GM19351 (cell line): ENCODE results near the gene RETREG3.
"Not testable (repeated sequence)": the region's sequence is repeated elsewhere in the genome, so short reads cannot be mapped to it uniquely, and the experiment has no call there.

ENCODE experiments used
- ATAC-seq: cut with Tn5 transposase; IDR thresholded peaks from one replicate; pipeline ENCODE4 v1.9.1; 2021; ENCODE audit warnings: mild to moderate bottlenecking, moderate library complexity; ENCODE audit not compliant: unreplicated experiment

RETREG3 gene

DNA sequence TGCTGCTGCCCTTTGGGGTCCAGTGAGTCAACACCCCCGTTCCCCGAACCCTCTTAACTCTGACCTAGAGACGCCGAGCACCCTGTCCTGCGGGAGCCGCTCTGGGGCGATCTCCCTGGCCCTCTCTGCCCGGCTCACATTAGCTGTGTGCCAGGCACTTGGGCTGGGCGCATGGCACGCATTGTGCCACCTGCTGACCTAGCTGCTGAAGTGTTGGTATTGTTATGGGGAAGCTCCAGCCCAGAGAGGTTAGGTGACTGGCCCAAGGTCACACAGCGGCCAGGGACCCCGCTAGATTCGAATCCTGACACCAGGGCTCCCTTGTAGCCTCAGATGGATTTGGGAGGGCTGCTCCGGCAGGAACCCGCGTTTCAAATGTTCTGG lies 55.3 kb downstream of the RETREG3 start:
- no peak for ATAC-seq

DNA sequence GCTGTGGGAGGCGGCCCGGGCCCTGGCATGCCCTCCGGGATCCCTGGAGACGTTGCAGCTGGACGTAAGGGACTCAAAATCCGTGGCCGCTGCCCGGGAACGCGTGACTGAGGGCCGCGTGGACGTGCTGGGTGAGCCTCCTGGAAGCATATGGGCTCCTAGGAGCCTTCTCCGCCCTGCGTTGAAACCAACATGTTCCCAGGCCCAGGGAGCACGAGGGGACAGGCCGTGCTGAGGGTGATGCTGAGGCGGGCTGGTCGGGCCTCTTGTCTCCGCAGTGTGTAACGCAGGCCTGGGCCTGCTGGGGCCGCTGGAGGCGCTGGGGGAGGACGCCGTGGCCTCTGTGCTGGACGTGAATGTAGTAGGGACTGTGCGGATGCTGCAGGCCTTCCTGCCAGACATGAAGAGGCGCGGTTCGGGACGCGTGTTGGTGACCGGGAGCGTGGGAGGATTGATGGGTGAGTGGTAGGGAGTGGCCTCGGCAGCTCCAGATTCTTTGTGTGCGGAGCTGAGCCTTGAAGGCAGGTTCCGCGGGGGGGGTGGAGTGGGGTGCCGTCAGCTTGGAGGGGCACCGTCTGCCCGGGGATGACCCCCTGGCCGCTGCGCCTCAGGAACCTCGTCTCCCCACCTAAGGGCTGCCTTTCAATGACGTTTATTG lies 55.9 kb downstream of the RETREG3 start:
- no peak for ATAC-seq

DNA sequence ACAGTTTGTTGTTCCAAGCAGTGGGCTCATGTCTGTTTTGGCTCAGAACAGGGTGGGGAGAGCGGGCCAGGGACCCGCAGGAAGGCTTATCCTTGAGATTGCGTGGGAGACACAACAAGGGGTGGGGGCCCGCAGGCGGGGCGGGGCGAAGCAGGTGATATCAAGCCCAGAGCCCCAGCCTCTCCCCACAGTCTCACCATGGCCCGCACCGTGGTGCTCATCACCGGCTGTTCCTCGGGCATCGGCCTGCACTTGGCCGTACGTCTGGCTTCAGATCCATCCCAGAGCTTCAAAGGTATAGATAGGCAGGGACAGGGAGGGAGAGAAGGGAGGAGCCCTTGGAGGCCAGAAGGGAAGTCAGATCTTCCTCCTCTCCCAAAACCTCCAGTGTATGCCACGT lies 56.4 kb downstream of the RETREG3 start, which contains the start of gene HSD17B1:
Gene HSD17B1, plus strand, starts transcription at position 188 of the 400 bp plus-strand sequence. Its CDS starts 11 bp downstream, at position 199.
- ATAC-seq: not testable (repeated sequence)

DNA sequence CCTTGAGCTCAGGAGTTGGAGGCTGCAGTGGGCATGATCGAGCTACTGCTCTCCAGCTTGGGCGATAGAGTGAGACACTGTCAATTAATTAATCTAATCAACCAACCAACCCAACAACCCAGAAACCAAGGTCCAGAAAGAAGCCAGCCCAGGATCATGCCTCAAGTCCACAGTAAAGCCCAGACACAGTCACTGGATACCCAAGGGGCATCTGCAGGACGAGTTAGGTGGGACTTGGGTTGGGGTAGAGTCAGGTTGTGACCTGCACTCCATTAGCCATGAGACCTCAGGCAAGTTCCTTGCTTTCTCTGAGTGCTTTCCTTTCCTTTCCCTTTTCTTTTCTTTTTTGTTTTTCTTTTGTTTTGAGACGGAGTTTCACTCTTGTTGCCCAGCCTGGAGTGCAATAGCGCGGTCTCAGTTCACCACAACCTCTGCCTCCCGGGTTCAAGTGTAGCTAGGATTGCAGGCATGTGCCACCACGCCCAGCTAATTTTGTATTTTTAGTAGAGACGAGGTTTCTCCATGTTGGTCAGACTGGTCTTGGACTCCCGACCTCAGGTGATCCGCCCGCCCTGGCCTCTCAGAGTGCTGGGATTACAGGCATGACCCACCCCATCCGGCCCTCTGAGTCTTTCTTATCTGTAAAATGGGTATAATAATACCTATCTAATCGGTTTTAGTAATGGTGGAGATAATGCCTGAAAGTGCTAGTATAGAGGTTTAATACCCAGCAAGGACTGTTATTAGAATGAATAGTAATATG lies 60.0 kb downstream of the RETREG3 start:
- no peak for ATAC-seq

DNA sequence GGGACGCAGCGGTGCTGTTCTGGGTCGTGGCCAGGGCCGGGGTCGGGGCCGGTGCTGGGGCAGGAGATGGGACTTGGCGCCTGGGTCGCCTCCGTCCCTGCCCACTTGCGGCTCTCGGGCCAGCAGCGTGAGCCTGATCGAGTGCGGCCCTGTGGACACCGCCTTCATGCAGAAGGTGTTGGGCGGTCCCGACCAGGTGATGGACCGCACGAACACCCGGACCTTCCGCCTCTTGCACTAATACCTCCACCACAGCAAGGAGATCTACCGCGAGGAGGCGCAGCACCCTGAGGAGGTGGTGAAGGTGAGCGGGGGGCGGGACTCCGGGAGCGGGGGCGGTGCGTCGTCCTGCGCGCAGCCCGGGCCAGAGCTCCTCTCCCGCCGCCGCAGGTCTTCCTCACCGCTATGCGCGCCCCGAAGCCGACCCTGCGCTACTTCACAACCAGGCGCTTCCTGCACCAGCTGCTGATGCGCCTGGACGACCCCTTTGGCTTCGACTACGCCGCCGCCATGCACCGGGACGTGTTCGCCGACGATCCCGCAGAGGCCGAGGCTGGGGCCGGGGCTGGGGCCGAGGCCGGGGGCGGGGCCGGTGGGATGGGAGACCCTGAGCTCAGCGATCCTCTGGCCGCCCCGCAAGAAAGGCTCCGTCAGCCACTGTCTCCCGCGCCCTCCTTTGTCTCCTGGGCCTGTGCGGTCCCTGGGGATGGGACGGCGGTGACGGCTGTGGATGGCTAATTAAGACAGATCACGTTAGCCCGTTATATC lies 60.9 kb downstream of the RETREG3 start:
- peak; percentile 69 for ATAC-seq

DNA sequence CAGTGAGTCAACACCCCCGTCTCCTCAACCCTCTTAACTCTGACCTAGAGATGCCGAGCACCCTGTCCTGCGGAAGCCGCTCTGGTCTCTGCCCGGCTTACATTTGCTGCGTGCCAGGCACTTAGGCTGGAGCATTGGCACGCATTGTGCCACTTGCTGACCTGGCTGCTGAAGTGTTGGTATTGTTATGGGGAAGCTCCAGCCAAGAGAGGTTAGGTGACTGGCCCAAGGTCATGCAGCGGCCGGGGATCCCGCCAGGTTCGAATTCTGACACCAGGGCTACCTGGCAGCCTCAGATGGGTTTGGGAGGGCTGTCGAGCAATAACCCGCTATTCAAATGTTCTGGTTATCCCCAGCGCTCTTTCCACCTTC lies 61.5 kb downstream of the RETREG3 start:
- no peak for ATAC-seq

DNA sequence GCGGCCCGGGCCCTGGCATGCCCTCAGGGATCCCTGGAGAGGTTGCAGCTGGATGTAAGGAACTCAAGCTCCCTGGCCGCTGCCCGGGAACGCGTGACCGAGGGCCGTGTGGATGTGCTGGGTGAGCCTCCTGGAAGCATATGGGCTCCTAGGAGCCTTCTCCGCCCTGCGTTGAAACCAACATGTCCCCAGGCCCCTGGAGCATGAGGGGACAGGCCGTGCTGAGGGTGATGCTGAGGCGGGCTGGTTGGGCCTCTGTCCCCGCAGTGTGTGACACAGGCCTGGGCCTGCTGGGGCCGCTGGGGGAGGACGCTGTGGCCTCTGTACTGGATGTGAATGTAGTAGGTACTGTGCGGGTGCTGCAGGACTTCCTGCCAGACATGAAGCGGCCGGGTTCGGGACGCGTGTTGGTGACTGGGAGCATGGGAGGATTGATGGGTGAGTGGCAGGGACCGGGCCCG lies 62.1 kb downstream of the RETREG3 start:
- ATAC-seq: no peak

DNA sequence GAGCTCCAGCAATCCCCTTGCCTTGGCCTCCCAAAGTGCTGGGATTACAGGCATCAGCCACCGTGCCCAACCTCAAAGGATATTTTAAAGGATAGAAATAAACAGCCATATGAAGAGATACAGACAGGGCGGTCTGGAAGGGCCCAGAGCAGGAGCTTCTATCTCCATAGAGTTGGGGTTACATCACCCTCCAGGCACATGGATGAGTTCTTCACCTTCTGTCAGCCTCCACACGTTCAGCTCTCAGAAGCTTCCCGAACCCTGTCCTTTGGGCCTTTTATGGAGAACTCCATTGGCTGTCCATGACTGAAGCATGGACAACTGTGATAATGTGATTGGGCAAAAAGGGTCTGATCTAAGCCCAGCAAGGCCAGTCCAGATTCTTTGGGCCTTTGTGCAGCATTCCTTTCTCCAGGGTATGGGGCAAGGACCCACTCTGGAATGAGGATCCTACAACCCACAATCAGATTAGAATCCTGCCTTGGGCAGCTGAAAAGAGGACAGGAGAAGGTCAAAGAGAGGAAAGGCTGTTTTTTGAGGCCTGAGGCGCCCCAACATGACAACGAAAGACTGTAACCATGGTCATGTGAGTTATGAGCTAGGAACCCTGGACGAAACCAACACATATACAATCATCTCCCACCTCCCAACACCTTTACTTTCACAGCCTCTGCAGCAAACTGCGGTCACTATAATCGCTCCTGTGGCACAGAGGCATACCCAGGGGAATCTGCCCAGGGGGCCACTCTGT lies 63.2 kb downstream of the RETREG3 start:
- not testable (repeated sequence) for ATAC-seq

DNA sequence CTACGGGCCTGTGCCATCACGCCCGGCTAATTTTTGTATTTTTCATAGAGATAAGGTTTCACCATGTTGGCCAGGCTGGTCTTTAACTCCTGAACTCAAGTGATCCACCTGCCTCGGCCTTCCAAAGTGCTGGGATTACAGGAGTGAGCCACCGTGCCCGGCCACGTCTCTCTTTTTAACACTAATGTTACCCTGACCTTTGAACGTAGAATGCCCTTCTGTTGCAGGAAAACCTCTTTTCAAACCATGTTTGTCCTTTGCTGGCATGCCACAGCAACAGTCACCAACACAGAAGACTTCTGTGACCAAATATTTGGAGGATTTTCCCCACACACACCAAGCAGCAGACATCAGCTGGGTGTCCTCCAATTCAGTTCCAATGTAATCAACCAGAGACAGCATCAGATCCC lies 64.3 kb downstream of the RETREG3 start:
- no peak for ATAC-seq

DNA sequence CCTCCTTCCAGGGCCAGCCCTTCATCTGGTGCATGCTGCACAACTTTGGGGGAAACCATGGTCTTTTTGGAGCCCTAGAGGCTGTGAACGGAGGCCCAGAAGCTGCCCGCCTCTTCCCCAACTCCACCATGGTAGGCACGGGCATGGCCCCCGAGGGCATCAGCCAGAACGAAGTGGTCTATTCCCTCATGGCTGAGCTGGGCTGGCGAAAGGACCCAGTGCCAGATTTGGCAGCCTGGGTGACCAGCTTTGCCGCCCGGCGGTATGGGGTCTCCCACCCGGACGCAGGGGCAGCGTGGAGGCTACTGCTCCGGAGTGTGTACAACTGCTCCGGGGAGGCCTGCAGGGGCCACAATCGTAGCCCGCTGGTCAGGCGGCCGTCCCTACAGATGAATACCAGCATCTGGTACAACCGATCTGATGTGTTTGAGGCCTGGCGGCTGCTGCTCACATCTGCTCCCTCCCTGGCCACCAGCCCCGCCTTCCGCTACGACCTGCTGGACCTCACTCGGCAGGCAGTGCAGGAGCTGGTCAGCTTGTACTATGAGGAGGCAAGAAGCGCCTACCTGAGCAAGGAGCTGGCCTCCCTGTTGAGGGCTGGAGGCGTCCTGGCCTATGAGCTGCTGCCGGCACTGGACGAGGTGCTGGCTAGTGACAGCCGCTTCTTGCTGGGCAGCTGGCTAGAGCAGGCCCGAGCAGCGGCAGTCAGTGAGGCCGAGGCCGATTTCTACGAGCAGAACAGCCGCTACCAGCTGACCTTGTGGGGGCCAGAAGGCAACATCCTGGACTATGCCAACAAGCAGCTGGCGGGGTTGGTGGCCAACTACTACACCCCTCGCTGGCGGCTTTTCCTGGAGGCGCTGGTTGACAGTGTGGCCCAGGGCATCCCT lies 65.7 kb downstream of the RETREG3 start:
- no peak for ATAC-seq

DNA sequence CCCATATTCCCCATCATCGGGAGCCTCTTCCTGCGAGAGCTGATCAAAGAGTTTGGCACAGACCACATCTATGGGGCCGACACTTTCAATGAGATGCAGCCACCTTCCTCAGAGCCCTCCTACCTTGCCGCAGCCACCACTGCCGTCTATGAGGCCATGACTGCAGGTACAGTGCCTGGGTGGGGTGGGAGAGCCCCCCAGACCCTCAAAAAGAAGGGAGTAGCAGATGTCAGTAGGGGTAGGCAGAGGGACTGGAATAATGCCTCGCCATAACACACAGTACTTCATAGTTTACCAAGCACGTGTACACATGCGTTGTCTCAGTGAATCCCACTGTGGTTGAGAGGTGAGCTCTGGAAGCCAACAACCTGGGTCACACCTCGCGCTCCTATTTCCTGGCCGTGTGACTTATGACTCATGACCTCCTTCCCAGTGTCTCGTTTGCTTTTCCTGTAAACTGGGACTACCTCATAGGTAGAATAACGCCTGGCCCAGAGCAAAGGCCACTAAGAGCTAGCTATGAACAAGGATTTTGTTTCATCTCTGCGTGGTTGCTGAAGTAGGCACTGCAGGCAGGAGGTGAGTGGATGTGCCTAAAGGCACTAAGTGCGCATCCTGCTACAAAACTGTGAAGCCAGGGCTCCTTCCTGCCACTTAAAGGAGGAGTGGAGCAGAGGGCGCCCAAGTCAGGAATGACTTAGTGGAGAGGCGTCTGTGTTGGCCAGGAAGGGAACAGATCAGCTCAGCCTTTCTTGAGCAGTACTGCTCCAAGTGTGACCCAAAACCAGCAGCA lies 67.9 kb downstream of the RETREG3 start:
- ATAC-seq: no peak

DNA sequence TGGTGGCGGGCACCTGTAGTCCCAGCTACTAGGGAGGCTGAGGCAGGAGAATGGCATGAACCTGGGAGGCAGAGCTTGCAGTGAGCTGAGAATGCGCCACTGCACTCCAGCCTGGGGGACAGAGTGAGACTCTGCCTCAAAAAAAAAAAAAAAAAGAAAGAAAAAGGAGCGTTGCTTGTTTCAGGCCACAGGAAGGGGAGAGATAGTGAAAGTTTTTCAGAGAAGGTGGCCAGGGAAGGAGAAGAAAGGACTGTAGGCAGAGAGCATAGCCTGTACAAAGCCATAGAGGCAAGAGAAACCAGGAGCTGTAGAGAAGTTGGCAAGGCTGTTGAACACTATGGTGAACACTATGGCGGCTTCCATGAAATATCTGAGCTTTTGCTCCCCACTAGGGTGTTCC lies 68.6 kb downstream of the RETREG3 start:
- not testable (repeated sequence) for ATAC-seq

DNA sequence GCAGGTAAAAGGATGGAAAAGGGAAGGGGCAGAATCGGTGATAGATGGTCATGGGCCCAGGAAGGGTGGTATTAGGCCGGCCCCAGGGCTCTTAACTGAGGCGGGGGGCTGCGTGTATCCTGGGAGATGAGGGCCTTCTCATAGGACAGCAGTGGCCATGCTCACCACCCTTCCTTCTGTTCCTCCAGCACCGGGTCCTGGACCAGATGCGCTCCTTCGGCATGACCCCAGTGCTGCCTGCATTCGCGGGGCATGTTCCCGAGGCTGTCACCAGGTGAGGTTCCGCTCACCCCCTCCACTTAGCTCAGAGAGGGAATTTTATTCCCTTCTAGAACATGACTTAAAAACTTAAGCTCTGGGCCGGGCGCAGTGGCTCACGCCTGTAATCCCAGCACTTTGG lies 70.7 kb downstream of the RETREG3 start:
- ATAC-seq: no peak

DNA sequence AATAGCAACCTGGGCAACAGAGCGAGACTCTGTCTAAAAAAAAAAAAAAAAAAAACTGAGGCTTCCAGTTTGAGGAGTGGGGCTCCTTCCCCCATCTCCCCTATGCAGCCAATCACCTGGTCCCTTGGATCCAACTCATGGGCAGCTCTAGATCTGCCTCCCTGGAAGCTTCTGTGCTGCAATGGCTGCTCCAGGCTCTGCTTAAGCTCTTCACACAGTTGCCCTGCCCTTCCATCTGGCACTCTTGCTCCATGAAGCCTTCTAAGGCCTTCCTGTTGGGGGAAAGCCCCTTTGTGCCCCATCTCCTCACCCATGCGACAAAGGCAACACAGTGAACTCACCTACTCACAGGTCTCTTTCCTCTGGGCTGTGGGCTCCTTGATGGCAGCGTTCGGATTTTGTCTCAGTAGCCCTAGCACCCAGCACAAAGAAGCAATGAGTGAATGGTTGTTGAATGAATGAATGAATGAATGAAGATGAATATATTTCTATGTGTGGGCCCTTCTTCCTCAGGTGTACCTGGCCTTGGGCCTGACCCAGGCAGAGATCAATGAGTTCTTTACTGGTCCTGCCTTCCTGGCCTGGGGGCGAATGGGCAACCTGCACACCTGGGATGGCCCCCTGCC lies 71.2 kb downstream of the RETREG3 start:
- no peak for ATAC-seq

DNA sequence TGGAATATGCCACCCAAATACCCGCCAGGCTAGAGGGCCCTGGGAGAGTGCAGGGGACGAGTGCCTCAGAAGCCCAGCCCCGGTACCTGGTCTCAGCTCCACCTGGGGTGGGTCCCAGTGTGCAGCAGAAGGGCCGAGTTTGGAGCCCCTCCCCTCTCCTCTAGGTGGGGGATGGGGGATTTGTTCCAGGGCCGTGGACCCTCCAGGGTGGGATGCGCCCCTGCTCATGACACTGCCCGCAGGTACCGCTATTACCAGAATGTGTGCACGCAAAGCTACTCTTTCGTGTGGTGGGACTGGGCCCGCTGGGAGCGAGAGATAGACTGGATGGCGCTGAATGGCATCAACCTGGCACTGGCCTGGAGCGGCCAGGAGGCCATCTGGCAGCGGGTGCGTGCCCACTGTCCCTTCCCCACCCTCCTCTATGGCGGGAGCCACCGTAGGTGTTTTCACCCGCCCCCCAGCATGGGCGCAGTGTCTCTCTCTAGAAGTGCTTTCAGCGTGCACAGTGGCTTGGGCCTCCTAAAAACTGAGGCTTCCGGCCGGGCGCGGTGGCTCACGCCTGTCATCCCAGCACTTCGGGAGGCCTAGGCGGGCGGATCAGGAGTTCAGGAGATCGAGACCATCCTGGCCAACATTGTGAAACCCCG lies 71.9 kb downstream of the RETREG3 start:
- no peak for ATAC-seq

DNA sequence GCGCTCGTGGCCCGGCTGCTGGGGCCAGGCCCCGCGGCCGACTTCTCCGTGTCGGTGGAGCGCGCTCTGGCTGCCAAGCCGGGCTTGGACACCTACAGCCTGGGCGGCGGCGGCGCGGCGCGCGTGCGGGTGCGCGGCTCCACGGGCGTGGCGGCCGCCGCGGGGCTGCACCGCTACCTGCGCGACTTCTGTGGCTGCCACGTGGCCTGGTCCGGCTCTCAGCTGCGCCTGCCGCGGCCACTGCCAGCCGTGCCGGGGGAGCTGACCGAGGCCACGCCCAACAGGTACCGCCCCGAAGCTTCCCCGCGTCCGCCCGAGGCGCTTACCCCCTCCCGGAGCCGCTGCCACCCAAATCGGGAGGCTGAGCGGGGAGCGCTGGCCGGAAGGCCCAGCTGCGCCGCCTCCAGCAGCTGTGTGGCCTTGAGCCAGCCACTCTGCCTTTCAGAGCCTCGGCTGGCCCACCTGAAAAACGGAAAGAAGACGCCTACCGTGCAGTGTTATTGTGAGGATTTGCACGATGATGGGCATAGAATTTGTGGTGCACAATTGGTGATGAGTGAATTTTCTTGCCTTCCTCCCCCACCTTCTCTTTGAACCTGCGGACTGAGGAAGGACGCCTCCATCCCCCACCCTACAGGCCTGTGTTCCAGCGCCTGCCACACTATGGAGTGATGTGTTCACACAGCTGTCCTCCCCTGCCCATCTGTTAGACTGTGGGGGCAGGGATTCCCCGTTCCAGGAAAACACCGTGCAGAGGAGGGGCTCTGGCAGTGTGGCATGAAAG lies 72.6 kb downstream of the RETREG3 start:
- ATAC-seq: peak; percentile 62

DNA sequence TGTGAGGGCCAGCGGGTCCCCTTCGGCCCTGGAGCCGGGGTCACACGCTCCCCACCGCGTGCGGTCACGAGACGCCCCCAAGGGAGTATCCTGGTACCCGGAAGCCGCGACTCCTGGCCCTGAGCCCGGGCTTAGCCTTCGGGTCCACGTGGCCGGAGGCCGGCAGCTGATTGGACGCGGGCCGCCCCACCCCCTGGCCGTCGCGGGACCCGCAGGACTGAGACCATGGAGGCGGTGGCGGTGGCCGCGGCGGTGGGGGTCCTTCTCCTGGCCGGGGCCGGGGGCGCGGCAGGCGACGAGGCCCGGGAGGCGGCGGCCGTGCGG lies 73.2 kb downstream of the RETREG3 start, which contains the start of gene NAGLU:
Gene NAGLU, plus strand, starts transcription at position 194 of the 324 bp plus-strand sequence. Its CDS starts 32 bp downstream, at position 226.
- ATAC-seq: peak; percentile 80
